ENCODE results near the gene PIH1D2.
"Not testable (repeated sequence)": the region's sequence is repeated elsewhere in the genome, so short reads cannot be mapped to it uniquely, and the experiment has no call there.

The PIH1D2 gene

GRCh38 chr11:112029460-112029859 lies 44.4 kb downstream of the PIH1D2 start:
- Histone ChIP-seq H3K4me3 (ENCODE audit: low read length) (no peak overlapping the region), H3K4me1 (ENCODE audit: control insufficient read depth, insufficient read depth, low read length) (no peaks in the 10 kb centered on the region), H3K27ac (ENCODE audit: low read length) (no peak overlapping the region), H3K27me3 (ENCODE audit: control insufficient read depth, insufficient read depth, low read length) (no peaks in the 10 kb centered on the region), H3K36me3 (ENCODE audit: control insufficient read depth, insufficient read depth, low read length) (peaks cover 17% of the 10 kb centered on the region; the same call in 1 of the 2 replicates), H3K9me3 (ENCODE audit: control insufficient read depth, insufficient read depth, low read length) (no peaks in the 10 kb centered on the region)
- WGBS (ENCODE audit: insufficient coverage, insufficient read length): no CpG with 5 or more reads among the region's 2 CpGs
- DNase-seq (ENCODE audit: low read depth, low spot score): no peak

GRCh38 chr11:112026784-112027410 lies 46.9 kb downstream of the PIH1D2 start:
- peaks cover 13% of the 10 kb centered on the region; the same call in 1 of the 2 replicates for H3K36me3 ChIP-seq (ENCODE audit: control insufficient read depth, insufficient read depth, low read length)
- WGBS (ENCODE audit: insufficient coverage, insufficient read length): no CpG with 5 or more reads among the region's 49 CpGs
- not testable (repeated sequence) for H3K4me3 ChIP-seq (ENCODE audit: low read length); H3K9me3 ChIP-seq (ENCODE audit: control insufficient read depth, insufficient read depth, low read length); H3K27me3 ChIP-seq (ENCODE audit: control insufficient read depth, insufficient read depth, low read length); DNase-seq (ENCODE audit: low read depth, low spot score); H3K4me1 ChIP-seq (ENCODE audit: control insufficient read depth, insufficient read depth, low read length); H3K27ac ChIP-seq (ENCODE audit: low read length)

GRCh38 chr11:112025707-112026106 lies 48.1 kb downstream of the PIH1D2 start:
- no peak overlapping the region for H3K27ac ChIP-seq (ENCODE audit: low read length)
- peaks cover 13% of the 10 kb centered on the region; the same call in 1 of the 2 replicates for H3K36me3 ChIP-seq (ENCODE audit: control insufficient read depth, insufficient read depth, low read length)
- no peaks in the 10 kb centered on the region for H3K4me1 ChIP-seq (ENCODE audit: control insufficient read depth, insufficient read depth, low read length)
- peak overlapping the region; percentile 89 for H3K4me3 ChIP-seq (ENCODE audit: low read length)
- H3K9me3 ChIP-seq (ENCODE audit: control insufficient read depth, insufficient read depth, low read length): no peaks in the 10 kb centered on the region
- H3K27me3 ChIP-seq (ENCODE audit: control insufficient read depth, insufficient read depth, low read length): no peaks in the 10 kb centered on the region
- DNase-seq (ENCODE audit: low read depth, low spot score): no peak
- no CpG with 5 or more reads among the region's 8 CpGs for WGBS (ENCODE audit: insufficient coverage, insufficient read length)

GRCh38 chr11:112024773-112025678 lies 48.8 kb downstream of the PIH1D2 start, which contains the start of gene DLAT:
TSS of gene DLAT (plus strand) at chr11:112025408. CDS start at chr11:112025473, 65 bp downstream.
- no CpG with 5 or more reads among the region's 71 CpGs for WGBS (ENCODE audit: insufficient coverage, insufficient read length)
- Histone ChIP-seq H3K4me3 (ENCODE audit: low read length) (peak within 1 kb of the TSS; percentile 89), H3K9me3 (ENCODE audit: control insufficient read depth, insufficient read depth, low read length) (no peaks in the 10 kb centered on the region), H3K27me3 (ENCODE audit: control insufficient read depth, insufficient read depth, low read length) (no peaks in the 10 kb centered on the region), H3K27ac (ENCODE audit: low read length) (no peak within 1 kb of the TSS), H3K4me1 (ENCODE audit: control insufficient read depth, insufficient read depth, low read length) (no peaks in the 10 kb centered on the region), H3K36me3 (ENCODE audit: control insufficient read depth, insufficient read depth, low read length) (peaks cover 11% of the 10 kb centered on the region; the same call in 1 of the 2 replicates)
- DNase-seq (ENCODE audit: low read depth, low spot score): peak; percentile 94

- H3K4me3 ChIP-seq (ENCODE audit: low read length): peak overlapping the region; percentile 89; the same call in 1 of the 2 replicates
- H3K36me3 ChIP-seq (ENCODE audit: control insufficient read depth, insufficient read depth, low read length): peaks cover 4% of the 10 kb centered on the region; the same call in 1 of the 2 replicates
- H3K4me1 ChIP-seq (ENCODE audit: control insufficient read depth, insufficient read depth, low read length): no peaks in the 10 kb centered on the region
- WGBS (ENCODE audit: insufficient coverage, insufficient read length): no CpG with 5 or more reads among the region's 10 CpGs
- H3K27ac ChIP-seq (ENCODE audit: low read length): no peak overlapping the region
- no peaks in the 10 kb centered on the region for H3K27me3 ChIP-seq (ENCODE audit: control insufficient read depth, insufficient read depth, low read length)
- H3K9me3 ChIP-seq (ENCODE audit: control insufficient read depth, insufficient read depth, low read length): no peaks in the 10 kb centered on the region
- DNase-seq (ENCODE audit: low read depth, low spot score): no peak
These were observed 49.5 kb downstream of the PIH1D2 start for GRCh38 chr11:112024178-112024772.

GRCh38 chr11:112023104-112023503 lies 50.7 kb downstream of the PIH1D2 start:
- Histone ChIP-seq H3K4me1 (ENCODE audit: control insufficient read depth, insufficient read depth, low read length) (no peaks in the 10 kb centered on the region), H3K4me3 (ENCODE audit: low read length) (no peak overlapping the region), H3K27me3 (ENCODE audit: control insufficient read depth, insufficient read depth, low read length) (no peaks in the 10 kb centered on the region), H3K36me3 (ENCODE audit: control insufficient read depth, insufficient read depth, low read length) (no peaks in the 10 kb centered on the region; the same call in 1 of the 2 replicates), H3K27ac (ENCODE audit: low read length) (no peak overlapping the region), H3K9me3 (ENCODE audit: control insufficient read depth, insufficient read depth, low read length) (no peaks in the 10 kb centered on the region)
- no peak for DNase-seq (ENCODE audit: low read depth, low spot score)
- WGBS (ENCODE audit: insufficient coverage, insufficient read length): no CpG with 5 or more reads among the region's 3 CpGs

GRCh38 chr11:112019066-112019465 lies 54.8 kb downstream of the PIH1D2 start:
- no peak overlapping the region for H3K4me3 ChIP-seq (ENCODE audit: low read length)
- WGBS (ENCODE audit: insufficient coverage, insufficient read length): no CpG with 5 or more reads among the region's 5 CpGs

More at GRCh38 chr11:112019066-112019465, 54.8 kb downstream of the PIH1D2 start:
- no peaks in the 10 kb centered on the region; the same call in 1 of the 2 replicates for H3K36me3 ChIP-seq (ENCODE audit: control insufficient read depth, insufficient read depth, low read length)
- H3K27ac ChIP-seq (ENCODE audit: low read length): no peak overlapping the region
- H3K4me1 ChIP-seq (ENCODE audit: control insufficient read depth, insufficient read depth, low read length): no peaks in the 10 kb centered on the region
- DNase-seq (ENCODE audit: low read depth, low spot score): no peak
- no peaks in the 10 kb centered on the region for H3K27me3 ChIP-seq (ENCODE audit: control insufficient read depth, insufficient read depth, low read length)
- H3K9me3 ChIP-seq (ENCODE audit: control insufficient read depth, insufficient read depth, low read length): no peaks in the 10 kb centered on the region

All from iPS DF 6.9 (cell line).